Transverse colon (tissue), 4 donors: ENCODE results near the gene ASIC2.

Experiments used
- CTCF ChIP-seq, 5 experiments: fragments of 200-600 bp in 3 of 5; fragments of 450-650 bp in 2 of 5; sonication (generic) in 3 of 5; IDR thresholded peaks; 1 replicate in 2 of 5; 2 replicates in 3 of 5; pipeline ENCODE4 v1.5.1; 2016 to 2017; ENCODE audit warnings: antibody characterized with exemption in 5 of 5, inconsistent platforms in 3 of 5, mild to moderate bottlenecking in 2 of 5, moderate library complexity in 1 of 5
- EP300 ChIP-seq: sonication (generic); formaldehyde crosslinking; IDR thresholded peaks from one replicate; pipeline ENCODE4 v1.6.1; 2017; ENCODE audit warnings: antibody characterized with exemption, low read depth
- POLR2AphosphoS5 ChIP-seq, 3 donors: sonication (generic); formaldehyde crosslinking; IDR thresholded peaks; one replicate each; pipeline ENCODE4 v1.6.1; 2016; ENCODE audit warnings: antibody characterized with exemption in 3 of 3

GRCh38 chr17:33318241-33318640 is 25.1 kb upstream of the ASIC2 start:
- TF ChIP-seq CTCF (IDR thresholded peaks at IDR 0.05) (no peak), POLR2AphosphoS5 (IDR thresholded peaks at IDR 0.05) (no peak), EP300 (no peak)
